ENCODE measurements around the gene FBLN7.
A peak's percentile ranks its signal among the peaks of the same experiment; 100 is the strongest.
"Not testable (repeated sequence)": the region's sequence is repeated elsewhere in the genome, so short reads cannot be mapped to it uniquely, and the experiment has no call there.

The FBLN7 gene

DNA sequence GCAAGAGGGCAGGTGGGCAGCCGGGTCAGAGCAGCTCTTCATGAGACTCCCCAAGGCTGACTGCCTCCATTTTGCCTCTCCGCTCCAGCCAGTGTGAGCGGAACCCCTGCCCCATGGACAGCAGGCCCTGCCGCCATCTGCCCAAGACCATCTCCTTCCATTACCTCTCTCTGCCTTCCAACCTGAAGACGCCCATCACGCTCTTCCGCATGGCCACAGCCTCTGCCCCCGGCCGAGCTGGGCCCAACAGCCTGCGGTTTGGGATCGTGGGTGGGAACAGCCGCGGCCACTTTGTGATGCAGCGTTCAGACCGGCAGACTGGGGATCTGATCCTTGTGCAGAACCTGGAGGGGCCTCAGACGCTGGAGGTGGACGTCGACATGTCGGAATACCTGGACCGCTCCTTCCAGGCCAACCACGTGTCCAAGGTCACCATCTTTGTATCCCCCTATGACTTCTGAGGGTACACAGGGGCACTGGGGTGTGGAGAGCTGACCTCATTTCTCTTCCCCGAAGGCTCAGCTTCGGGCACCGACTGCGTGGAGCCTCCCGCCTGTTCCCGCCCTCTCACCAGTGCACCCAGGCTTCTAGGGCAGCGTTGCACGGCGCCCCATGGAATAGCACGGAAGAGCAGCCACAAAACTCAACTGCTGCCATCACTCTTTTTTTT lies 49.0 kb downstream of the FBLN7 start:
- no peak for DNase-seq

DNA sequence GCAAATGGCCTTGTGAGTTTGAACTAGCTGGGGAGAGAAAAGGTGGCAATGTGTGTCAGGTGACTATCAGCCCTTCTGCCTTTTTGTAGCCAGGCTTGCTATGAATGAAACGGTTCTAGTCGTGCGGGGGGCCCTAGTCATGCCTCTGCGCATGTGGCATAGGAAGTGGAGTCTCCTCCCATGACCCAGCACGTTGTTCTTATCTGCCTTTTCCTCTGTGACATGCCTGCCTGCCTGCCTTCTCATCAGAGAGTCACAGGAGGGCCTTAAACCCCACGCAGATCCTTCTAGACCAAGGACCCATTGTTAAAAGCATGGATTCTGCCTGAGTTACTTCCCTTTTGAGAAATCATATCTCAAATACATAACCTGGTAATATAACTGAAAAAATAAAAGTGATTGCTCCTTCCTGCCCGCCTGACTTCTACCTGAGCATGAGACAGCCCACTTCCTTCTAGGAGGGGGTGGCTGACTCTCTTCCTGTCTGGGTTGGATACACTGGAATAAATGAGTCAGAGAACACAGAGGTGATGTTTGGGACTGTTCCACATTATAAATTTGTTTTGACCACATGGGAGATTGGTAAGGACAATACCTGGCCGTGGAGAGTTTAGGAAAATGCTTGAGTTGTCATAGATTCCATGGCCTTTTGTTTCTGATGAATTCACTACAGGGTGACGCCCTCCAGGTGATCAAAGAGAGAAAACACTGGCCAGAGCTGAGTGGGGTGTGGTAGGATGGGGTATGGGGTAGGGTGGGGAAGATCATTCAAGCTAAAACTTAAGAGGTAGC lies 49.8 kb downstream of the FBLN7 start:
- DNase-seq = no peak

DNA sequence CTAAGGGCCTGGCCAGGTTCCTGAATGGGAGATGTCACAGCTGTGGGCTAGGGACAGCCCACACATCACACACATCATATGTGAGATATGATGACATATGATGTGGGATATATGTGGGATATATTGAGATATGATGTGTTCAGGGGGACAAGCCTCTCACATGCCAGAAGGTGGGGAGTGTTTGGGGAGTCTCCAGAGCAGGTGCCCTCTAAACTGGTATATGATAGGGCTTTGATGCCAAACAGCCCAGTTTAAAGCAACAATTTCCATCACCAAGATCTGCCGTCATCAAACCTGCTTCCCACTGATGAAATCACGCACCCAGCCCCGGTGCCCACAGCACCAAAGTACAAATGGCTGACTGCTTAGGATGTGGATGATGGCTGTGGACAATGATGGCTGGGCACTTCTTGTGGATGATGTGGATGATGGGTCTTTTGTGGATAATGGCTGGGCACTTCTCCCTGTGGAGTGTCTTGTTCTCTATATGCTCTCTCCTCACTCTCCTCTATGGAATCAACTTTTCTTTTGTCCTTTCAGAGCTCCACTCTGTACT lies 50.9 kb downstream of the FBLN7 start:
- no peak for DNase-seq

DNA sequence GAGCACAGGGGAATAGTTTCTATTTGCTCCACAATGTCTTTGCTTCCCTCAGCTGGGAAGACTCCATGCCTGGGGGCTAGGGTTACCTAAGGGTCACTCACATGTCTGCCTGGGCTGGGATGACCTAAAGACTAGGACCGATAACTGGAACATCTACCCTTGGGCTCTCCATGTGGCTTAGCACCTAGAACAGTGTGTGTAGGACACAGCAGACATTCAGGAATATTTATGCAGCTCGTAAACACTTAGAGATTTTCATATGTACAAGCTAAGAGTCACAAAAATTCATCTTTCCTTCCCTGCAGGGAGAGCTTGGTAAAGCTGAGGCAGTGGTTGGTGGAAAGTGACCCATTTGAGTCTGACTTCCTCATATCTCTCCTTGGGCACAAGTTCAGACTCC lies 55.8 kb downstream of the FBLN7 start:
- no peak for DNase-seq

DNA sequence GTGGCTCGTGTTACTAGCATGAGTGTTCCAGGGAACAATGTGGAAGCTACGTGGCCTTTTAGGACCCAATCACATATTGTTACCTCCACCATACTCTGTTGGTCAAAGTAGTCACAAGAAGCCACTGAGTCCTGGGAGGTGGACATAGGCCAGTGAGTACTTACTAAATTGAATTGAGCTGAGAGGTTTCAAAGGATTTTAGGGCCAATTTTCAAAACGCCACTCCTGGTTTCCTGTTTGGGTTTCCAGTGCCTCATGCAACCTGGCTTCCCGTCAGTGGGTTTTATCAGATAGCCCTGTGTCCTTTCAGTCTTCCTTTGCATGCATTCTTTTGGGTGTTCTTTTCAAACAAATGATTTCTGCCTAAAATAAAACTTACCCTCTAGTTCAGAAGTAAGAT lies 56.3 kb downstream of the FBLN7 start:
- DNase-seq = no peak

DNA sequence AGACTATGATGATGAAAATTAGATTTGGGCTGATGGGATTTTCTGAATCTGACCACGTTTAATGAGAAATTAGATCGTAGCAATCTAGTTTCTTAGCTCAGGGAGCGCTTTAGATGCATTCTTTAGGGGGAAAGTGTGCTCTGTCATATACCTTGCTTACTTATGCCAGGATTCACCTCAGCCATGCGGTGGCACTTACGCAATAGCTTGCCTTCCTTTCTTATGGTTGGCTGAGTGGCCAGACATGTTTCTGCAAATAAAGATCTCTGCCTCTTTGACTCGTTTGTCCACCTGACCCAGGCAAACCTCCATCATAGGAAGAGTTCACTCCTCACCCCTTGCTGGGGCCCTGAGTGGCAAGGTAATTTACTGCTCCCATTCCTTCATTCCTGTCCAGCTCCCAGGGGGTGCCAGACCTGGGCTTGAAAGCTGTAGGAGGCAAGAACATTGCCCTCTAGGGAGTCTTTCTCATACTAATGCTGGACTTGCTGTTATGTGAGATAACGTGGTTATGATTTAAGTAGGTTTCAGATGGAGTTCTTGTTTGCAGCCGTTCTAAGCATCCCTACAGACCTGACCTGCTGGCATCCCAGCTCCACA lies 57.1 kb downstream of the FBLN7 start:
- no peak for DNase-seq

DNA sequence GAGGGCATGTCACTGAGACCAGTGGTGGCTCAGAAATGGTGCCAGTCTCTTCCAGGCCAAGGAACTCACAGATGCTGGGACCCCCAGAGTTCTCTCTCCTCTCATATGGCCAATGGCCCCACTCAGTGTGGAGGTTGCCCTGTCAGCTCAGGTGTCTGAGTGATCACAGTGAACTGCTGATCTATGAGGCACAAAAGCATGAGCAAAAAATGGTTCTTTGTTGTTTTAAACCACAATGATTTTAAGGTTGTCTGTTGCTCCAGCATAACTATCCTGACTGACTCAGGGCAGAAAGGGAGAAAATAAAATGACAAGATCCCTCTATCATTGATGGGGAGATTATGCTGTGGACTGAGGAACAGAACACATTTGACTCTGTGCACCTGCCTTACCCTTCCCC lies 57.8 kb downstream of the FBLN7 start:
- DNase-seq = no peak

DNA sequence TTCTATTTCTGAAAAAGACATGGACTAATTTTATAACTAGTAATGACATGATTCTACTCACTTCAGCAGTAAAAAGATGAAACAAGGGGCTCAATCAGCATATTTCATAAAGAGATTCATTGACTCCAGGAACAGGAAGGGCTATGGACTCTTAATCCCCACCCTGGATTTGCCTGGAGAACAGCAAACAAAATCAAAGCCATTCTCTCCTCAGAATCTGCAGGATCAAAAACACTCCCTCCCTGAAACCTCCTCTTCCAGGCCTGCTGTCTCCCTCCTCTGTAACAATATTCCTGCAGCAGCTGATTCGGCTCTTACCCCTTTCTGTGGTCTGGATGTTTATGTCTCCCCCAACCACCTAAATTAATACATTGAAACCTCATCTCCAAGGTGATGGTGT lies 59.7 kb downstream of the FBLN7 start:
- DNase-seq = no peak

DNA sequence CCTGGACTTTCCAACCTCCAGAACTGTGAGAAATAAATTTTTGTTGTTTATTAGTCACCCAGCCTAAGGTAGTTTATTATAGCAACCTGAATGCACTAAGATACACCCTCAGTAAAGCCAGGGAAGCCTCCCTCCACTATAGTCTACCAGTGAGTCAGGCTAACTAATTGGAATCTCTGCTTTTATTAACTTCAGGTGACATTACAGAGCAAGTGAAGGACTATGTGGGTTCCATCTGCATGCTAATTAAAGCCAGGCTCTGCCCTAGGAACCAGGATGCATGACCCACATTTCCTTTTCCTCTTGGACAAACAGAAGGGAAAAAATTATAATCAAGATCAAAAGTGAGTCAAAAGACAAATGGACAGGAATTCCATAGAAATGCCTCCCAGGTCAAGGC lies 60.6 kb downstream of the FBLN7 start:
- no peak for DNase-seq

DNA sequence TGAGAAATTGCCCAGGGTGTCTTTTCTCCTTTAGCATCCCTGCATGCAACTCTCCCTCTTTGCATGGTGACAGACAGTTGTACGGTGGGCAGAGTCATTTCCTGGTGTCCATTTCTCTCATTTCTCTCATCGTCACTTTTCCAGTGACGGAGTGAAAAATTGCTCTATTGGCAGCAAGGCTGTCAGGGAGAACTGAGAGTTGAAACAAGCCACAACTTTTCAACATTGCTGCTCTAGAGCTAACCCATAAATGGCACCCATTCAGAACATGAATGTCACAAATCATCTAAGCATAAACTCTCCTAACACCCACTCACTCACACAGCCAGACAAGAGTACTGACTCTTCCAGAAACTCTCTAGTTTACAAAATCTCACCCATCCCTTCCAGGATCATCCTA lies 61.0 kb downstream of the FBLN7 start:
- DNase-seq = no peak

DNA sequence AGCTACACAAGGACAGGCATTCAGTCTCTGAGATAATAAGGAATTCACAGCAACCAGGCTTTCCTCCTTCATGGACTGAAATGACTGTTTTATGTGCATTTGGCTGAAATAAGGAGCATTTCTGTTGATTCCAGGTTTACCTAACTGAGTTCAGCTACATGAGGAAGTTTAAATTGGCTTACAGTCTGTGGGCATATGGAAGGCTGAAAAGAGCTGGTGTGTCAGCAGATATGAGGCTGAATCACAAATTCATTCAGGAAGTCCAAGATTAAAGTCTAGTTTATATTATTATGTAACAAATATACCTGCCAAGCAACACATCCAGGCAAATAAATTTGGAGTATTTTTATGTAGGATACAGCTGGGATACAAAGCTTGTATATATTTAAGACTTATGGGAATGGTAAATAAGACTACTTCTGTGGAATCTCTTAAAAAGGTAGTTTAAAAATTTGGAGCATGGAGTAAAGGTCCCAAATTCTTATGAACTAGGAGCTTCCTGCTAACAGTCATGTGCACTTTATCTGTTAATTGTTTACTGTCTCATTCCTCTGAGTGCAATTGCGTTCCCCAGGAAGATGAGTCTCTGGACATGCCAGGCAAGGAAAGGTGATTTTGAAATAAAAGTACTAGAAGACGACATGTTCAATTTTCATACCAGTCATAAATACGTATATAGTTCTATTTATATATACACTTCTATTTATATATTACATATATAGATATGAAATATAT lies 63.7 kb downstream of the FBLN7 start:
- no peak for DNase-seq

DNA sequence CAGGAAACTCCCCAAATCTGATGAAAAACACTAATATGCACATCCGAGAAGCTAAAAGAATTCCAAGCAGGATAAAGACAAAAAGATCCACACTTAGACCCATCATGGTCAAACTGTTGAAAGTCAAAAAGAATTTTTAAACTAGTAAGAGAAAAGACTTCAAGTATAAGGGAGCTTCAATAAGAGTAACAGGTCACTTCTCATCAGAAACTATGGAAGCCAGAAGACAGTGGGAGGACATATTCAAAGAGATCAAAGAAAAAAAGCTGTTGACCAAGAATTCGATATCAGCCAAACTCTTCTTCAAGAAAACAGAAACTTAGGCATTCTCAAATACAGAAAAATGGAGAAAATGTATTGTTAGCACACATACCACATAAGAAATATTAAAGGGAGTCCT lies 66.2 kb downstream of the FBLN7 start:
- no peak for DNase-seq

DNA sequence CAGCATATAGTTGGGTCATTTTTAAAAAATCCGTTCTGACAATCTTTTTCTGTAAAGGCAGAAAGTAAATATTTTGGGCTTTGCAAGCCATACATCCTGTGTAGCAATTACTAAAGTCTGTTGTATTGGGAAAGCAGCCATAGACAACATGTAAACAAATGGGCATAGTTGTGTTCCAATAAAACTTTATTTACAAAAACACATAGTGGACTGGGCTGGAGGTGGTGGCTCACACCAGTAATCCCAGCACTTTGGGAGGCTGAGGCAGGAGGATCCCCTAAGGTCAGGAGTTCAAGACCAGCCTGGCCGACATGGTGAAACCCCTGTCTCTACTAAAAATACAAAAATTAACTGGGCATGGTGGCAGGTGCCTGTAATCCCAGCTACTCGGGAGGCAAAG lies 69.7 kb downstream of the FBLN7 start:
- DNase-seq = not testable (repeated sequence)

DNA sequence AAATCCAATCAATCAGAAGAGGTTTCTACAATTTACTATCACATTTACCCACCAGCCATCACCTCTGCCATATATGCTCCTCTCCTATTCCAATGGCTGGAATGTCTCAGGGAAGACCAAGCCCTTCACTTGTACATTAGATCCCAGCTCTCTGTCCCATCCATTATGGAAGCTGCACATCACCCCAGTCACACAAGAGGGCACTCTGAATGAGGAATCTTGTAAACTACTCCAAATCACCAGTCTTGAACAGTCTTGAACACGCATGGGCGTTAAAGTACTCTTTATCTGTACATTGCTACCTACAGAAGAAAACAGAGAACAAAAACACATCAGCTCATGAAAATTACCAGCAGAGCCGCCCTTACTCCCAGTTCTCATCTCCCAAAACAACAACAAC lies 78.0 kb downstream of the FBLN7 start:
- peak; percentile 46 for DNase-seq

DNA sequence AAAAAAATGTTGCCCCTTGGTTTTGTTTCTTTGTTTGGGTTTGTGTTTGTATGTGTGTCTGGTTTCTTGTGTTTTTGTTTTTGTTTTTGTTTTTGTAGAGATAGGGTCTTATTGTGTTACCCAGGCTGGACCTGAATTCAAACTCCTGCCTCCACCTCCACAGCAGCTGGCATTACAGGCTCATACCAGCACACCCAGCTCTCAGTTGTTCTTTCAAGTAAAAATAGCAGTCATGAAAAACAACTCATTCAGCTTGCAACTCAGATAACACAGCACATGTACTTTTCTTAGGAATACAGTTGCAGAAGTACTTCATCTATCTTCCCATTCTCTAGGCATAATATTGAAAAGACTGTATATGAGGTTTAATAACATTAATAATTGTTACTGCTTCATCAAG lies 79.7 kb downstream of the FBLN7 start:
- no peak for DNase-seq

DNA sequence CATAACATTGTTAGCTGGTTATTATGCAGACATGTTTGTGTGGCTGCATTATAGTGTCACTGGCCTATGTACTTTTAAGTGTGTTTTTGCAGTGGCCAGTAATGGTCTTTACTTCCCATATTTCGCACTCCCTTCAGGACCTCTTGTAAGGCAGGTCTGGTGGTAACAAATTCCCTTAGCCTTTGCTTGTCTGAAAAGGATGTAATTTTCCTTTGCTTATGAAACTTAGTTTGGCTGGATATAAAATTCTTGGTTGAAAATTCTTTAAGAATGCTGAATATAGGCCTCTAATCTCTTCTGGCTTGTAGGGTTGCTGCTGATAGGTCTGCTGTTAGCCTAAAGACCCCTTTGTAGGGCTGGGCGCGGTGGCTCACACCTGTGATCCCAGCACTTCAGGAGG lies 82.0 kb downstream of the FBLN7 start:
- no peak for DNase-seq

DNA sequence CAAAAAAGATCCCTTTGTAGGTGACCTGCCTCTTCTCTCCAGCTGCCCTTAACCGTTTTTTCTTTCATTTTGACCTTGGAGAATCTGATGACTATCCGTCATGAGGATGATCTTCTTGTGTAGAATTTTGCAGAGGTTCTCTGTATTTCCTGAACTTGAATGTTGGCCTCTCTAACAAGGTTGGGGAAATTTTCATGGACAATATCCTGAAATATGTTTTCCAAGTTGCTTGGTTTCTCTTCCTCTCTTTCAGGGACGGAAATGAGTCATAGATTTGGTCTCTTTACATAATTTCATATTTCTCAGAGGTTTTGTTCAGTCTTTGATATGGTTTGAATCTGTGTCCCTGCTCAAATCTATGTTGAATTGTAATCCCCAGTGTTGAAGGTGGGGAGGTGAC lies 82.6 kb downstream of the FBLN7 start:
- DNase-seq = no peak

DNA sequence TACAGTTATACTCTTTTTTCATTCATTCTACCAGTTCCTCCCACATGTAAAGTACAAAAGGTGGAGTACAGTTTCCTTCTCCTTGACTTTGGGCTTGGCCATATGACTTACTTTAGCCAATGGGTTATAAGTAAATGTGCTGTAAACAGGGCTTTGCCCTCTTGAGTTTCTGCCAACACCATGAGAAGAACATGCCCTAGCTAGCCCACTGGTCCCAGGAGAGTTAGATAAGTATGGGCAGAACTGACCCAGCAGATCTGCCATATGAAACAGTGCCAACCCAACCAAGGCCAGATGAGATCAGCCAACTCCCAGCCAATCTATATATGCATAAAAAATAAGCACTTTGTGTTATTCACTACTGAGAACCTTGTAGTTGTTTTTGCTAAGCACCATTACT lies 91.2 kb downstream of the FBLN7 start:
- no peak for DNase-seq

DNA sequence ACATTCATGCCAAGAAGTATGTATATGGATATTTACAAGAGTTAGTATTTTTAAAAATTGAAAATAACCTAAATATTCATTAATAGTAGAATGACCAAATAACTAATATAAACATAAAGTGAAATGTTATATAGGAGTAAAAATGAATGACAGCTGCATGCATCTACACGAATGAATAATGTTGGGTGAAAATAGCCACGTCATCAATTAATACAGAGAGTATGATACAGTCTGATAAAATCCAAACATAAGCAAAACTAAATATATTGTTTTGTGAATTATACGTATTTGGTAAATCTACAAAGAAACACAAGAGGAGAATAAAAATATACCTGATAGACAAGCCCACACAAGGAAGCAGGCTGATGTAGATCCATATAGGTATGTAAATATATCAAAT lies 92.2 kb downstream of the FBLN7 start:
- no peak for DNase-seq
